Head of caudate nucleus (tissue), 42 donors: ENCODE data around the gene MINDY2.
"Not testable (repeated sequence)": the region's sequence is repeated elsewhere in the genome, so short reads cannot be mapped to it uniquely, and the experiment has no call there.

Experiments used
- DNase-seq, 42 donors: peaks; one replicate each; pipeline versions ENCODE4 v3.0.0 to v3.0.0-alpha.2; 2020 to 2021; ENCODE audit warnings: mixed read lengths in 7 of 42
- intact Hi-C: fragments of 100-400 bp; cut with DNase I; formaldehyde crosslinking; loops from one replicate; pipeline ENCODE4 v1.15.0; 2022

Gene MINDY2

GRCh38 chr15:58867926-58868325, 96.8 kb downstream of the MINDY2 start:
- intact Hi-C loops: no loop called here
- DNase-seq: no peak

GRCh38 chr15:58870451-58870850, 99.3 kb downstream of the MINDY2 start:
- intact Hi-C loops: no loop called here
- no peak for DNase-seq

- intact Hi-C loops: no loop called here
- no peak for DNase-seq
Measured at GRCh38 chr15:58873267-58873666, 102.2 kb downstream of the MINDY2 start.

GRCh38 chr15:58875343-58875742, 104.2 kb downstream of the MINDY2 start:
- intact Hi-C loops: no loop called here
- no peak for DNase-seq

- intact Hi-C loops: no loop called here
- DNase-seq: no peak
Measured at GRCh38 chr15:58876306-58877106, 105.4 kb downstream of the MINDY2 start.

GRCh38 chr15:58877999-58878825, 107.1 kb downstream of the MINDY2 start:
- intact Hi-C loops: no loop called here
- DNase-seq: no peak

GRCh38 chr15:58880320-58880719, 109.2 kb downstream of the MINDY2 start:
- intact Hi-C loops: no loop called here
- no peak for DNase-seq

- no peak for DNase-seq
- intact Hi-C loops: no loop called here
Measured at GRCh38 chr15:58882243-58882642, 111.1 kb downstream of the MINDY2 start.

- intact Hi-C loops: not testable (repeated sequence)
Measured at GRCh38 chr15:58883926-58884325, 112.8 kb downstream of the MINDY2 start.

GRCh38 chr15:58886921-58887320, 115.8 kb downstream of the MINDY2 start:
- peak in 7 of 42 donors; percentile 10 to 36 (median 26) for DNase-seq
- intact Hi-C loops: no loop called here

More at GRCh38 chr15:58883926-58884325, 112.8 kb downstream of the MINDY2 start:
- not testable (repeated sequence) for DNase-seq

- intact Hi-C loops: no loop called here
- DNase-seq: peak in 3 of 42 donors; percentile 17 to 48 (median 21)
Measured at GRCh38 chr15:58889363-58889762, 118.3 kb downstream of the MINDY2 start.

- intact Hi-C loops: no loop called here
- no peak for DNase-seq
Measured at GRCh38 chr15:58898150-58898680, 127.1 kb downstream of the MINDY2 start.

- intact Hi-C loops: no loop called here
- DNase-seq: no peak
Measured at GRCh38 chr15:58900631-58901030, 129.5 kb downstream of the MINDY2 start.

- DNase-seq: no peak
- intact Hi-C loops: no loop called here
Measured at GRCh38 chr15:58908550-58909309, 137.6 kb downstream of the MINDY2 start.

- DNase-seq: no peak
- intact Hi-C loops: no loop called here
Measured at GRCh38 chr15:58909616-58910015, 138.5 kb downstream of the MINDY2 start.

- intact Hi-C loops: no loop called here
- no peak for DNase-seq
Measured at GRCh38 chr15:58910456-58910855, 139.4 kb downstream of the MINDY2 start.
